GM20000 (cell line): ENCODE measurements around the gene EVA1C.
"Not testable (repeated sequence)": the region's sequence is repeated elsewhere in the genome, so short reads cannot be mapped to it uniquely, and the experiment has no call there.

Experiments
- DNase-seq: peaks from one replicate; pipeline ENCODE4 v3.0.0; 2012; ENCODE audit warnings: low spot score
- CTCF ChIP-seq: IDR thresholded peaks from 2 replicates; pipeline ENCODE4 v1.5.1; 2012; ENCODE audit warnings: mild to moderate bottlenecking, control low read depth; ENCODE audit errors: extremely low read depth, missing control alignments

The EVA1C gene

DNA sequence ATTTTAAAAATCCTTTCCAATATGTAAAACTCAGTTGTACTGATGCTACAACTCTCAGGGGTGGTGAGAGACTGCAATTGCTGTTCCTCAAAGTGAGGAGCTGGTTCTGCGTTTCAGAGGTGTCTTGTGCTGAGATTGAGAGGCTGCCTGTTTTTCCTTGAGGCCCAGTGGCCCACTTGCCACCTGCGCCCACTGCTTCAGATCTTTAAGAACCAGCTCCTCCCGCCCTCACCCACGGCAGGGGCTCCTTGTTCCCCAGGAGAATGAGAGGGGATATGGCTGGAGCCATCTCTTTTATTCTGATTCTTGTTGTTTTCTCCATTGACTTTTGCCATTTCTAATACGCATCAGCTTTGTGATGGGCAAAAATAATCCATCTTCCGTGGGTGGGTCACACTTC, 45.5 kb downstream of the EVA1C start:
- no peak for TF ChIP-seq CTCF
- DNase-seq, result no peak

DNA sequence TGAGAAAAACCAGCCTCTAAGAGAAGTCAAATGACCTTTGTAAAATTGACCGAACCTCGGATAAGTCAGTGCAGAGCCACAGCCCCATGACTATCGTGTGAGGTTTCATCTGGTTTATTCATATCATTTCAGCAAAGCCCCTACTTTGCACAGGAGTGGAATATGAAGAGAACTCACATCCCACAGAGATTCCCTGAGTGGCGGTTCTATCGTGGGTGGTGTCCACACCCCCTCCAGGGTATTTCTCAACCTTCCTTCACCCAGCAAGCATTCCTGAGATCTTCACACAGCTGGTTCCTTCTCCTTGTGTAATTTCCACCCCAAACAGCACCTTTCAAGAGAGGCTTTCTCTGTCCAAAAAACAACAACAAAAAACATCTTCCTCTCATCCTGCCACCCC, 47.5 kb downstream of the EVA1C start:
- DNase-seq, result no peak
- no peak for TF ChIP-seq CTCF

- no peak for DNase-seq
- TF ChIP-seq CTCF, result no peak
Observed at GRCh38 chr21:32461503-32461902, 49.0 kb downstream of the EVA1C start.

DNA sequence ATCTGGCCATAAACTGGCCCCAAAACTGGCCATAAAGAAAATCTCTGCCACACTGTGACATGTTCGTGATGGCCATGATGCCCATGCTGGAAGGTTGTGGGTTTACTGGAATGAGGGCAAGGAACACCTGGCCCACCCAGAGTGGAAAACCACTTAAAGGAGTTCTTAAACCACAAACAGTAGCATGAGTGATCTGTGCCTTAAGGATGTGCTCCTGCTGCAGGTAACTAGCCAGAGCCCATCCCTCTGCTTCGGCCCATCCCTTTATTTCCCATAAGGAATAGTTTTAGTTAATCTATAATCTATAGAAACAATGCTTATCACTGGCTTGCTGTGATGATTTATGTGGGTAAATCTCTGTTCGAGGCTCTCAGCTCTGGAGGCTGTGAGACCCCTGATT, 50.1 kb downstream of the EVA1C start:
- DNase-seq, result not testable (repeated sequence)

- TF ChIP-seq CTCF, result no peak
- DNase-seq, result no peak
Observed at GRCh38 chr21:32463367-32463766, 50.9 kb downstream of the EVA1C start.

DNA sequence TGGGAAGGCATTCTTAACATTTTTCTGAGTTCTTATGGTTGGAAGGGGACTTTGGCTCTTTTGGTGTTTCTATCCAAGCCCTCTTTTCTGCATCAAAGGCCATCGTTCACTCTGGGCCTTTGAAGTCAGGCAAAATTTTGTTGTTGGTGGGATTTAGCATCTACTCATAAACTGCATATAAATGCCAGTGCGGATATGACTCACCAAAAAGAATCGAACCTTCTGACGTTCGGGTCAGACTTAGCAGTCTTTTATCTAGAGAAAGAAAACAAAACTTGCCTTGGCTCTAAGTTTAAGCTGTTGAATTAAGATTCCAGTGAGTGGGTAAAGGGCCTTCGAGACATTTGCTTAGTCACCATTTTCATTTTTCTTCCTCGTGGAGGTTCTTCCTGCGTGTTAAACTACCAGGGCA, 51.4 kb downstream of the EVA1C start:
- no peak for DNase-seq
- TF ChIP-seq CTCF, result no peak

- DNase-seq, result no peak
- TF ChIP-seq CTCF, result no peak
Observed at GRCh38 chr21:32467291-32467690, 54.8 kb downstream of the EVA1C start.

DNA sequence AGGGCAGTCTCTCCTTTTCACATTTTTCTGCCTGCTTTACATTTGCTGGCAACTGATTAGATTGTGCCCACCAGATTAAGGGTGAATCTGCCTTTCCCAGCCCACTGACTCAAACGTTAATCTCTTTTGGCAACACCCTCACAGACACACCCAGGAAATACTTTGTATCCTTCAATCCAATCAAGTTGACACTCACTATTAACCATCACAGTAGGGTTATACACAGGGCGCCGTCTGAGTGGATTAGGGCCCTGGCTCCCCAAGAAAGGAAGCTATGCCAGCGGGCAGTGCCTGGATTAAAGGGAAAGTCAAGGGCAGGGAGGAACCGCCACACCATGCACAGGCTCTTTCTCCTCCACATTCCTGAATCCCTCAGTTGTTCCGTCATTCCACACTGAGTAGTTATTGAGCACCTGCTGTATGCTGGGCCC, 56.2 kb downstream of the EVA1C start:
- no peak for TF ChIP-seq CTCF
- no peak for DNase-seq
